H9 (cell line): ENCODE data around the gene TPRG1. TPM values are rescaled to one million over a fixed set of nuclear protein-coding genes. Genes with fewer than 3 reads are reported as not detected.

Experiments
- DNase-seq: peaks from one replicate; pipeline ENCODE4 v3.0.0-alpha.2; 2017
- H2AFZ ChIP-seq: one replicate; pipeline ENCODE4 v1.6.1; 2013; ENCODE audit warnings: mild to moderate bottlenecking, low read length, control low read depth, moderate library complexity
- H2AK5ac ChIP-seq: 2 replicates; pipeline ENCODE4 v1.6.1; 2013; ENCODE audit warnings: low read length, control low read depth, mixed read lengths; ENCODE audit not compliant: insufficient read length
- H2BK120ac ChIP-seq: one replicate; pipeline ENCODE4 v1.6.1; 2013; ENCODE audit warnings: low read depth, mild to moderate bottlenecking, low read length, control low read depth, inconsistent platforms; ENCODE audit not compliant: poor library complexity, severe bottlenecking
- H2BK12ac ChIP-seq: 2 replicates; pipeline ENCODE4 v1.6.1; 2013; ENCODE audit warnings: low read length, control low read depth, mixed read lengths, low read depth; ENCODE audit not compliant: insufficient read length
- H2BK15ac ChIP-seq: 2 replicates; pipeline ENCODE4 v1.6.1; 2013; ENCODE audit warnings: low read depth, low read length, control low read depth
- H2BK20ac ChIP-seq: one replicate; pipeline ENCODE4 v1.6.1; 2013; ENCODE audit warnings: low read depth, mild to moderate bottlenecking, low read length, control low read depth, inconsistent platforms; ENCODE audit not compliant: poor library complexity, severe bottlenecking
- H2BK5ac ChIP-seq: 2 replicates; pipeline ENCODE4 v1.6.1; 2013; ENCODE audit warnings: low read length, control low read depth, mixed read lengths; ENCODE audit not compliant: insufficient read length
- H3K14ac ChIP-seq: 2 replicates; pipeline ENCODE4 v1.6.1; 2013; ENCODE audit warnings: low read length, control low read depth; ENCODE audit not compliant: insufficient read depth
- H3K18ac ChIP-seq: 2 replicates; pipeline ENCODE4 v1.6.1; 2013; ENCODE audit warnings: low read depth, mild to moderate bottlenecking, mixed read lengths, low read length, control low read depth; ENCODE audit not compliant: insufficient read length
- H3K23ac ChIP-seq: 2 replicates; pipeline ENCODE4 v1.6.1; 2013; ENCODE audit warnings: low read length, control low read depth, mixed read lengths, low read depth; ENCODE audit not compliant: insufficient read length
- H3K23me2 ChIP-seq: 2 replicates; pipeline ENCODE4 v1.6.1; 2013; ENCODE audit warnings: low read depth, mild to moderate bottlenecking, mixed read lengths, low read length, control low read depth; ENCODE audit not compliant: insufficient read length, poor library complexity, severe bottlenecking
- H3K27ac ChIP-seq: 2 replicates; pipeline ENCODE4 v1.5.1; 2013; ENCODE audit warnings: low read length, control low read depth, mixed read lengths, low read depth; ENCODE audit not compliant: insufficient read length
- H3K27me3 ChIP-seq: 2 replicates; pipeline ENCODE4 v1.6.1; 2013; ENCODE audit warnings: low read length, control low read depth, inconsistent platforms; ENCODE audit not compliant: insufficient read depth
- H3K4ac ChIP-seq: 2 replicates; pipeline ENCODE4 v1.6.1; 2013; ENCODE audit warnings: low read depth, mild to moderate bottlenecking, control low read depth, inconsistent platforms, low read length, moderate library complexity
- H3K4me1 ChIP-seq: 2 replicates; pipeline ENCODE4 v1.6.1; 2013; ENCODE audit warnings: low read length, control low read depth, inconsistent platforms; ENCODE audit not compliant: insufficient read depth
- H3K4me2 ChIP-seq: 2 replicates; pipeline ENCODE4 v1.6.1; 2013; ENCODE audit warnings: low read length, control low read depth, mixed read lengths; ENCODE audit not compliant: insufficient read length, insufficient read depth
- H3K56ac ChIP-seq: 2 replicates; pipeline ENCODE4 v1.6.1; 2013; ENCODE audit warnings: low read depth, mild to moderate bottlenecking, mixed read lengths, low read length, control low read depth; ENCODE audit not compliant: insufficient read length
- H3K79me1 ChIP-seq: 2 replicates; pipeline ENCODE4 v1.6.1; 2013; ENCODE audit warnings: low read depth, mild to moderate bottlenecking, moderate library complexity, low read length, control low read depth, inconsistent platforms; ENCODE audit not compliant: insufficient read depth, poor library complexity, severe bottlenecking
- H3K79me2 ChIP-seq: 2 replicates; pipeline ENCODE4 v1.6.1; 2013; ENCODE audit warnings: low read length, control low read depth, inconsistent platforms; ENCODE audit not compliant: insufficient read depth
- H3K9ac ChIP-seq: 2 replicates; pipeline ENCODE4 v1.6.1; 2013; ENCODE audit warnings: low read length, control low read depth, mixed read lengths; ENCODE audit not compliant: insufficient read length; ENCODE audit errors: extremely low read depth
- H3K9me3 ChIP-seq: one replicate; pipeline ENCODE4 v1.6.1; 2013; ENCODE audit warnings: low read depth, low read length, inconsistent platforms; ENCODE audit not compliant: control insufficient read depth
- H3T11ph ChIP-seq: one replicate; pipeline ENCODE4 v1.6.1; 2013; ENCODE audit warnings: mild to moderate bottlenecking, low read length, control low read depth, inconsistent platforms
- H4K20me1 ChIP-seq: one replicate; pipeline ENCODE4 v1.6.1; 2013; ENCODE audit not compliant: control insufficient read depth, insufficient read length, insufficient read depth
- H4K5ac ChIP-seq: 2 replicates; pipeline ENCODE4 v1.6.1; 2013; ENCODE audit warnings: low read depth, mild to moderate bottlenecking, mixed read lengths, low read length, control low read depth; ENCODE audit not compliant: insufficient read length
- H4K8ac ChIP-seq: replicated peaks from 2 replicates; pipeline ENCODE4 v1.6.1; 2013; ENCODE audit warnings: low read length, control low read depth, mixed read lengths, low read depth; ENCODE audit not compliant: insufficient read length
- H4K91ac ChIP-seq: 2 replicates; pipeline ENCODE4 v1.6.1; 2013; ENCODE audit warnings: low read depth, mild to moderate bottlenecking, moderate library complexity, mixed read lengths, low read length, control low read depth; ENCODE audit not compliant: insufficient read length
- H3K27ac Mint-ChIP-seq, 3 experiments: 2 replicates in 2 of 3; 3 replicates in 1 of 3; pipeline ENCODE4 v1.8.0; 2020 to 2021; ENCODE audit warnings: mixed read lengths in 3 of 3, mild to moderate bottlenecking in 1 of 3, moderate library complexity in 1 of 3
- H3K27me3 Mint-ChIP-seq: 2 replicates; pipeline ENCODE4 v1.8.0; 2021; ENCODE audit warnings: low read depth, mild to moderate bottlenecking, moderate library complexity, mixed read lengths
- H3K36me3 Mint-ChIP-seq, 3 experiments: 2 replicates in 2 of 3; 3 replicates in 1 of 3; pipeline ENCODE4 v1.8.0; 2020 to 2021; ENCODE audit warnings: low read depth in 3 of 3, mixed read lengths in 3 of 3; ENCODE audit not compliant: insufficient read depth in 1 of 3
- H3K4me1 Mint-ChIP-seq, 2 experiments: 2 replicates each; pipeline ENCODE4 v1.8.0; 2020; ENCODE audit warnings: mixed read lengths in 2 of 2
- H3K4me3 Mint-ChIP-seq, 2 experiments: 2 replicates in 1 of 2; 3 replicates in 1 of 2; pipeline ENCODE4 v1.8.0; 2020 to 2021; ENCODE audit warnings: mild to moderate bottlenecking in 2 of 2, mixed read lengths in 2 of 2, moderate library complexity in 1 of 2
- H3K9me3 Mint-ChIP-seq, 2 experiments: 2 replicates in 1 of 2; 3 replicates in 1 of 2; pipeline ENCODE4 v1.8.0; 2020; ENCODE audit warnings: mild to moderate bottlenecking in 2 of 2, mixed read lengths in 2 of 2, moderate library complexity in 1 of 2
- WGBS: extraction: QIAGEN DNeasy Blood & Tissue Kit; methylation state at CpG from one replicate; pipeline ENCODE4 v1.1.7; 2013; ENCODE audit warnings: missing lambda C conversion rate, low lambda C conversion rate, mixed read lengths; ENCODE audit not compliant: insufficient read length; ENCODE audit errors: extremely low coverage; 5-methylcytosine and 5-hydroxymethylcytosine counted together
- long read RNA-seq: library from polyadenylated mRNA; unstranded; transcript quantifications from one replicate; pipeline ENCODE4 v2.0.0, GENCODE V29; 2020
- total RNA-seq: library from RNA; stranded (reverse); gene quantifications from 2 replicates; pipeline ENCODE4 v1.2.1, GENCODE V29; 2021
- TF ChIP-seq, protein P1 (sequence below): fragments of 200-600 bp; sonication (generic); conservative IDR thresholded peaks from 3 replicates; pipeline ENCODE4 v1.8.0; 2021; ENCODE audit warnings: antibody characterized with exemption, mild to moderate bottlenecking

The TPRG1 gene, protein sequence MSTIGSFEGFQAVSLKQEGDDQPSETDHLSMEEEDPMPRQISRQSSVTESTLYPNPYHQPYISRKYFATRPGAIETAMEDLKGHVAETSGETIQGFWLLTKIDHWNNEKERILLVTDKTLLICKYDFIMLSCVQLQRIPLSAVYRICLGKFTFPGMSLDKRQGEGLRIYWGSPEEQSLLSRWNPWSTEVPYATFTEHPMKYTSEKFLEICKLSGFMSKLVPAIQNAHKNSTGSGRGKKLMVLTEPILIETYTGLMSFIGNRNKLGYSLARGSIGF
- total RNA-seq: 0.20 and 0.66 TPM in 2 replicates
- long read RNA-seq, partial matches to known transcripts: 0 of 6 reads
- long read RNA-seq, other reads (novel, unspliced or antisense): 6 of 6 reads

DNA sequence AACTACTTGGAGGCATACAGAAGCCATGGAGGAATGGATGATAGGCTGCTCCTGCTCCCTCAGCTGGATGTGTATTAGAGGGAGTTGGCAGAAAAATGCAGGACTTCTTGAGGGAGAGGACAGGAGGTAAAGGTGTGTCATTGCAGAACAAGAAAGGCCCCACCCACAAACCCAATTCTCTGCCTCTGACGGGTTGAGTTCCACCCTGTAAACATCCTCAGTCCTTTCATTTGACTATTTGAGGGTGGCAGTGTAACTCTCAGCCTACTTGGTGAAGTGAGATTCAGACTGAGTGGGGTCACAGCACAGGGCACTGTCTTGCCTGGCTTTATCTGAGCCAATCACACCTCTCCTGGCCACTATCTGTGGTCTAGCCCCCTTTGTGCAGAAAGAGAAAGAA, at the start of gene TPRG1:
Gene TPRG1, plus strand, starts transcription at position 265 of the 400 bp plus-strand sequence. CDS start 35,414 bp downstream, outside the sequence.
- peak within 1 kb of the TSS in 1 of 3 experiments; percentile 42; a peak in 2 of 7 replicates for H3K27ac Mint-ChIP-seq
- H4K20me1 ChIP-seq: no peaks in the 10 kb centered on the region
- H2BK120ac ChIP-seq: no peak within 1 kb of the TSS
- no peak within 1 kb of the TSS for H2BK20ac ChIP-seq
- no peaks in the 10 kb centered on the region for H3K27me3 Mint-ChIP-seq
- no peak within 1 kb of the TSS for H4K8ac ChIP-seq
- H2BK15ac ChIP-seq: no peak within 1 kb of the TSS
- peaks cover under 1 to 7% of the 10 kb centered on the region in 2 experiments; a peak in 2 of 4 replicates for H3K4me1 Mint-ChIP-seq
- no peak within 1 kb of the TSS for H3K4me2 ChIP-seq
- H3K18ac ChIP-seq: no peak within 1 kb of the TSS
- no peak within 1 kb of the TSS for H3K4me3 Mint-ChIP-seq
- H2AFZ ChIP-seq: no peak within 1 kb of the TSS
- no peak for DNase-seq
- H3T11ph ChIP-seq: no peak within 1 kb of the TSS
- no peaks in the 10 kb centered on the region for H3K36me3 Mint-ChIP-seq
- H3K9me3 ChIP-seq: no peaks in the 10 kb centered on the region
- H2BK5ac ChIP-seq: no peak within 1 kb of the TSS
- H2AK5ac ChIP-seq: no peak within 1 kb of the TSS
- H2BK12ac ChIP-seq: no peak within 1 kb of the TSS
- no peak within 1 kb of the TSS for H3K23ac ChIP-seq
- no peak within 1 kb of the TSS for H3K27ac ChIP-seq
- no peaks in the 10 kb centered on the region for H3K23me2 ChIP-seq
- no peaks in the 10 kb centered on the region for H3K79me1 ChIP-seq
- H3K4me1 ChIP-seq: no peaks in the 10 kb centered on the region
- no peaks in the 10 kb centered on the region for H3K27me3 ChIP-seq
- no peaks in the 10 kb centered on the region for H3K9me3 Mint-ChIP-seq
- no CpG with 5 or more reads among the region's 1 CpG for WGBS
- H4K91ac ChIP-seq: no peak within 1 kb of the TSS
- no peak within 1 kb of the TSS for H3K14ac ChIP-seq
- H3K4ac ChIP-seq: no peak within 1 kb of the TSS
- H4K5ac ChIP-seq: no peak within 1 kb of the TSS
- no peak within 1 kb of the TSS for H3K9ac ChIP-seq
- no peak within 1 kb of the TSS for H3K56ac ChIP-seq
- H3K79me2 ChIP-seq: no peaks in the 10 kb centered on the region
- TF ChIP-seq, protein P1, sequence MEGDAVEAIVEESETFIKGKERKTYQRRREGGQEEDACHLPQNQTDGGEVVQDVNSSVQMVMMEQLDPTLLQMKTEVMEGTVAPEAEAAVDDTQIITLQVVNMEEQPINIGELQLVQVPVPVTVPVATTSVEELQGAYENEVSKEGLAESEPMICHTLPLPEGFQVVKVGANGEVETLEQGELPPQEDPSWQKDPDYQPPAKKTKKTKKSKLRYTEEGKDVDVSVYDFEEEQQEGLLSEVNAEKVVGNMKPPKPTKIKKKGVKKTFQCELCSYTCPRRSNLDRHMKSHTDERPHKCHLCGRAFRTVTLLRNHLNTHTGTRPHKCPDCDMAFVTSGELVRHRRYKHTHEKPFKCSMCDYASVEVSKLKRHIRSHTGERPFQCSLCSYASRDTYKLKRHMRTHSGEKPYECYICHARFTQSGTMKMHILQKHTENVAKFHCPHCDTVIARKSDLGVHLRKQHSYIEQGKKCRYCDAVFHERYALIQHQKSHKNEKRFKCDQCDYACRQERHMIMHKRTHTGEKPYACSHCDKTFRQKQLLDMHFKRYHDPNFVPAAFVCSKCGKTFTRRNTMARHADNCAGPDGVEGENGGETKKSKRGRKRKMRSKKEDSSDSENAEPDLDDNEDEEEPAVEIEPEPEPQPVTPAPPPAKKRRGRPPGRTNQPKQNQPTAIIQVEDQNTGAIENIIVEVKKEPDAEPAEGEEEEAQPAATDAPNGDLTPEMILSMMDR: no peak
